ENCODE data around the gene HOXB2.
"Not testable (repeated sequence)": the region's sequence is repeated elsewhere in the genome, so short reads cannot be mapped to it uniquely, and the experiment has no call there.

The HOXB2 gene

DNA sequence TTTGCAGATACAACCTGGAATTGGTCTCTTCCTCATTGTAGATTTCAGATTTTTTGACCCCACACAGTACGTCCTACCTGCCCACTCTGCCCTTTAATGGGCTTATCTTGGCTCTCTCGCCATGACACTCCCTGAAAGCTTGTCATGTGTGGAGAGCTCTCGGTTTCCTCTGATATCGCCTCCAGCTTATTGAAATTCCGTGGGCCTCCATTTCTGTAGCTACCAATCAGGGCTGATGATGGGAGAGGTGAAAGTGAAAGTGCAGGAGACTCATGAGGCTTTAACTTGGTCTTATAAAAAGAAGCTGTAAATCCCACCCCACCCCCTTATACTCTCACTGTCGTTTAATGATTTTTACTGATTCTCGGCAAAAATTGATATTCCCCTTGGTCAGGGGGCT lies 31.8 kb downstream of the HOXB2 start:
- DNase-seq, result no peak

- DNase-seq, result no peak
These were observed 33.9 kb downstream of the HOXB2 start for GRCh38 chr17:48510761-48511604.

GRCh38 chr17:48510381-48510760 lies 34.5 kb downstream of the HOXB2 start:
- no peak for DNase-seq

DNA sequence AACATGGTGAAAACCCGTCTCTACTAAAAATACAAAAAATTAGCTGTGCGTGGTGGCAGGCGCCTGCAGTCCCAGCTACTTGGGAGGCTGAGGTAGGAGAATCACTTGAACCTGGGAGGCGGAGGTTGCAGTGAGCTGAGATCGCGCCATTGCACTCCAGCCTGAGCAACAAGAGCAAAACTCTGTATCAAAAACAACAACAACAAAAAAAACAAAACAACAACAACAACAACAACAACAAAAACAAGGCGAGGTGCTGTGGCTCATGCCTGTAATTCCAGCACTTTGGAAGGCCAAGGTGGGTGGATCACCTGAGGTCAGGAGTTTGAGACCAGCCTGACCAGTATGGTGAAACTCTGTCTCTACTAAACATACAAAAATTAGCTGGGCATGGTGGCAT lies 35.2 kb downstream of the HOXB2 start:
- not testable (repeated sequence) for DNase-seq

GRCh38 chr17:48506246-48506645 lies 38.7 kb downstream of the HOXB2 start:
- no peak for DNase-seq

GRCh38 chr17:48505788-48506187 lies 39.1 kb downstream of the HOXB2 start:
- no peak for DNase-seq

- DNase-seq, result no peak
These were observed 40.0 kb downstream of the HOXB2 start for GRCh38 chr17:48504953-48505352.

DNA sequence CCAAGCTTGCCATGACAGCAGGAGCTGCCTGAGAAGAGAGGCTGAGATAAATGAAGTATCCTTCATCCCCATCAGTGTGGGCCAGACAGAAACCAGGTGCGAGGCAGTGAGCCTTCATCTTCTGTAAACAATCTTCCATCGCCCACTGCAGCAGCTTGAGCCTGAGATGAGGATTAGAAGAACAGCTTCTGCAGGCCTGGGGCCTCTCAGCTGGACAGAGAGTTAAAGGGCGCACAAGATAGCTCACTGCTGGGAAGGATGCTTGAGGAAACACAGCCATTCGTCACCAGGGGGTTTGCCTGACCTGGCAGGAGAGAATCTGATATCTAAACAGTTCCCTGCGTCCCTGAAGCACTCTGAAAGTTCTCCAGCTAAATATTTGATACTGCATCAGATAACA lies 41.2 kb downstream of the HOXB2 start:
- no peak for DNase-seq

DNA sequence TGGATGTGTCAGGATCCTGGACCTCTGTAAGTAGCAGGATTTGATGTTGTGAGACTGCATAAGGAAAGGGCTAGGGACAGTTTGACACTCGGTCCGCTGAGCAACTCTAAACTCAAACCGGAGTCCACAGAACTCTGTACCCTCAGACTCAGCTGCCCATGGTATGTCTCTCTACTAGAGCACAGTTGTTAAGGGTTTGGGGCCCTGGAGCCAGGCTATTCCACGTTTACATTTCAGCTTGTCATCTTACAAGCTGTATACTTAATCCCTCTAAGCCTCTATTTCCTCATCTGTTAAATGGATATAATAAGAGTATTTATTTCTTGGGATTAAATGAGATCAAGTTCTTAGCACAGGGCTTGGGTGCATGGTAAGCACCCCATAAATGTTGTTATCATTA lies 42.0 kb downstream of the HOXB2 start:
- no peak for DNase-seq

GRCh38 chr17:48502312-48502711 lies 42.6 kb downstream of the HOXB2 start:
- DNase-seq, result no peak

DNA sequence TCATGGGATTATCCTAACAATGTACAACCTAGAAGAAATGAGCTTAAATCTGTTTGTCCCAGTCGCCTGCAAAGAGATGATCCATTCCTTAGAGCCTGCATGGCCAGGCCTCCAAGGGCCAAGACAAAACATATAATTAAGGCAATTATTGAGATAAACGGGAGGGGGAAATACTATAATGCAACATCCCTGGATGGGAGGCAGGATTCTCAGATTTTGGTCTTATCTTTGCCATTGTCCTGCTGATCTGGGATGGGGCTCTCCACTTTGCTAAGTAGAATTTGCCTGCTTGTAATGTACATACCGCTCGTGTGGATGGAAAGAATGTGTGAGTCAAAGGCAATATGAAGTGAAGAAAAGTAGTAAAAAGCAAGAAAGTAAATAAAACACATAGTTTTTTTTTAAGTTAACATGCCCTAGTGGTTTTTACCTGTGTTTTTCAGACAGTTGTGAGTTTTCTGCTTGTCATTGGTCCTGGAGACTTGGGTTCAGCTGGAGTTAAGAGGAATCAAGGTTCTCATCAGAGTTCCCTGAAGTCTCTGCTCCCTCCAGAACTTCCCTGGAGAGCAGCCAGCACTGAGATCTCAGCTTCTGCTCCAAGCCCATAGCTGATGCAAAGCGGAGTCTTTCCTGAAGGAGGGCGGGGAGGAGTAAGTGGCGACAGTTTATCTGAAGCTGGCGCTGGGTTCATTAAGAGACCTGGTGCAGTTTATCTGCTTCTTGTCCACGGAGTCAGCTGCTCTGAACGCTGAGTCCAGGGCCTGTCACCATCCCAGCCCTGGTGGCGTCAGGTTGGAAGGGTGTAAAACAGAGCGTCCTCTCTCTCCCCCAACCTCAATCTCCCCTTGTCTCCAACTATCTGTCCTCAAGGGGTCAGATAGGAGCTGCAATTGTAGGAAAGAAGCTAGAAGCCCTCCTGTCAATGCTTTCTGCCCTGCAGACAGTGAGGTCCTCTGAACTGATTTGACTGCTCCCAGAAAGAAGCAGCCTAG lies 44.2 kb downstream of the HOXB2 start:
- DNase-seq, result no peak

- no peak for DNase-seq
These were observed 45.0 kb downstream of the HOXB2 start for GRCh38 chr17:48499735-48500434.

GRCh38 chr17:48499248-48499647 lies 45.7 kb downstream of the HOXB2 start:
- no peak for DNase-seq

GRCh38 chr17:48498164-48498850 lies 46.6 kb downstream of the HOXB2 start:
- no peak for DNase-seq

GRCh38 chr17:48497103-48497502 lies 47.8 kb downstream of the HOXB2 start:
- no peak for DNase-seq

DNA sequence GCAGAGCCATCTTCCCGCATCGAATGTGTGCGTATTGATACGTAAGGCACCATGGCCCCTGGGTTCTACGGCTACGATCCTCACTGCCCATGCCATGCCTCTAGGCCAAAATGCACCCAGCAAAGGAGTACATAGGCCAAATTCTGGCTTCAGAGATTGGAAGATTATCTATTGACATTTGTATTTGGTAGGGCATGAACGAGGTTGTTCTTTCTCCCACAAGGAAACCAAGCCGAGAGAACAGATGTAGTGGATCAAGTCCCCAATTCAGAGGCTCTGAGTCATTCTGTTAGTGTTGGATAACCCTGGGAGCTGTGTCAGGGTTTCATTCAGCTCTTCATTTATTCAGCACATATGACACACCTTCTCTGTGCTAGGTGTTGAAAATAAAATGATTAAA lies 50.6 kb downstream of the HOXB2 start:
- DNase-seq, result no peak

Data from NCI-H1694 treated with DMSO at 0.1 percent for 48 hours (cell line).